Type B pancreatic cell (in vitro differentiated cells): ENCODE data around the gene CFAP119. TPM values are rescaled to one million over a fixed set of nuclear protein-coding genes. Genes with fewer than 3 reads are reported as not detected.

Source experiments
- DNase-seq: peaks from one replicate; pipeline ENCODE4 v3.0.0; 2021; ENCODE audit warnings: mixed read lengths; ENCODE audit not compliant: unreplicated experiment; ENCODE audit errors: extremely low spot score
- H3K27ac Mint-ChIP-seq: 2 replicates; pipeline ENCODE4 v1.8.0; 2021; ENCODE audit warnings: mild to moderate bottlenecking, mixed read lengths
- H3K27me3 Mint-ChIP-seq: 2 replicates; pipeline ENCODE4 v1.8.0; 2021; ENCODE audit warnings: mixed read lengths
- H3K36me3 Mint-ChIP-seq: 2 replicates; pipeline ENCODE4 v1.8.0; 2021; ENCODE audit warnings: mixed read lengths
- H3K4me1 Mint-ChIP-seq: one replicate; pipeline ENCODE4 v1.8.0; 2021; ENCODE audit warnings: mixed read lengths; ENCODE audit not compliant: unreplicated experiment
- H3K4me3 Mint-ChIP-seq: 2 replicates; pipeline ENCODE4 v1.8.0; 2021; ENCODE audit warnings: mild to moderate bottlenecking, mixed read lengths
- H3K9me3 Mint-ChIP-seq: 2 replicates; pipeline ENCODE4 v1.8.0; 2021; ENCODE audit warnings: mixed read lengths
- CTCF ChIP-seq: fragments of 200-600 bp; sonication (generic); conservative IDR thresholded peaks from 2 replicates; pipeline ENCODE4 v1.5.0; 2021; ENCODE audit warnings: antibody characterized with exemption, mild to moderate bottlenecking
- total RNA-seq: library from RNA; stranded (reverse); gene quantifications from 2 replicates; pipeline ENCODE4 v1.2.1, GENCODE V29; 2021; ENCODE audit warnings: low replicate concordance

Gene CFAP119
- total RNA-seq, 1 donor from 2014 or later, result 15.0 TPM

DNA sequence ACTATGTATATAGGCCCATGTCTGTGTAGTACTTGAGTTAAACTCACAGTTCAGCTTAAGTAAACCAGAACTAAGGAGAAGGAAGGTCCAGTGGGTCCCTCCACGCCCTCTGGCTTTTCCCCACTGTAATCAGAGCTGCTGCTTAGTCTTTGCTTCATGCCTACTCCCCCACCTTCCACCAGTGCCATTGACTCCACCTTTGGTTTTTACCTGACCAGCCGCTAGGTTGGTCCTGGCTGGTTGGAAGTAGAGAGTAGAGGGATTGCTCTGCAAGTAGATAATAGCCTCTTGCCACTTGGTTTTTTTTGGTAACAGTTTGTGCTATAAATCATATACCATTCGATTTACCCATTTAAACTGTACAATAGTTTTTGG is 36.5 kb downstream of the CFAP119 start:
- H3K4me1 Mint-ChIP-seq, result no peaks in the 10 kb centered on the region
- no peak for TF ChIP-seq CTCF
- no peak for DNase-seq
- no peaks in the 10 kb centered on the region for H3K27me3 Mint-ChIP-seq
- peaks cover 56% of the 10 kb centered on the region for H3K36me3 Mint-ChIP-seq
- H3K4me3 Mint-ChIP-seq, result no peak overlapping the region
- H3K9me3 Mint-ChIP-seq, result no peaks in the 10 kb centered on the region
- no peak overlapping the region for H3K27ac Mint-ChIP-seq

GRCh38 chr16:30724641-30725417 is 37.0 kb downstream of the CFAP119 start:
- Mint-ChIP-seq H3K9me3 (no peaks in the 10 kb centered on the region), H3K4me1 (no peaks in the 10 kb centered on the region), H3K27me3 (no peaks in the 10 kb centered on the region), H3K27ac (no peak overlapping the region), H3K36me3 (peaks cover 59% of the 10 kb centered on the region), H3K4me3 (no peak overlapping the region)
- TF ChIP-seq CTCF, result no peak
- DNase-seq, result no peak

- peaks cover 58% of the 10 kb centered on the region for H3K36me3 Mint-ChIP-seq
- H3K9me3 Mint-ChIP-seq, result no peaks in the 10 kb centered on the region
- H3K27me3 Mint-ChIP-seq, result no peaks in the 10 kb centered on the region
- H3K4me3 Mint-ChIP-seq, result no peak overlapping the region
- DNase-seq, result no peak
- no peaks in the 10 kb centered on the region for H3K4me1 Mint-ChIP-seq
- TF ChIP-seq CTCF, result no peak
- no peak overlapping the region for H3K27ac Mint-ChIP-seq
Observed at GRCh38 chr16:30723725-30724355, 38.0 kb downstream of the CFAP119 start.

DNA sequence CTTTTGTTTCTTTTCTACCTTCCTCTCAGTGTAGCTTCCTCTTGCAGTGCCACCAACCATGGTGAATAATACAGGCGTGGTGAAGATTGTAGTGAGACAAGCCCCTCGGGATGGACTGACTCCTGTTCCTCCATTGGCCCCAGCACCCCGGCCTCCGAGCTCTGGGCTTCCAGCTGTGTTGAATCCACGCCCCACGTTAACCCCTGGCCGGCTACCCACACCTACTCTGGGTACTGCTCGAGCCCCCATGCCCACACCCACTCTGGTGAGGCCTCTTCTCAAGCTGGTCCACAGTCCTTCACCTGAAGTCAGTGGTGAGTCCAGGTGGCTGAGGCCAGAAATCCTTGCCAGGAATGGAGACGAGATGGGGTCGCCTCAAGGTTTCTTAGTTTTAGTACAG is 38.9 kb downstream of the CFAP119 start:
- H3K9me3 Mint-ChIP-seq, result no peaks in the 10 kb centered on the region
- DNase-seq, result no peak
- no peak for TF ChIP-seq CTCF
- no peak overlapping the region for H3K4me3 Mint-ChIP-seq
- peaks cover 54% of the 10 kb centered on the region for H3K36me3 Mint-ChIP-seq
- H3K4me1 Mint-ChIP-seq, result no peaks in the 10 kb centered on the region
- H3K27ac Mint-ChIP-seq, result no peak overlapping the region
- no peaks in the 10 kb centered on the region for H3K27me3 Mint-ChIP-seq

DNA sequence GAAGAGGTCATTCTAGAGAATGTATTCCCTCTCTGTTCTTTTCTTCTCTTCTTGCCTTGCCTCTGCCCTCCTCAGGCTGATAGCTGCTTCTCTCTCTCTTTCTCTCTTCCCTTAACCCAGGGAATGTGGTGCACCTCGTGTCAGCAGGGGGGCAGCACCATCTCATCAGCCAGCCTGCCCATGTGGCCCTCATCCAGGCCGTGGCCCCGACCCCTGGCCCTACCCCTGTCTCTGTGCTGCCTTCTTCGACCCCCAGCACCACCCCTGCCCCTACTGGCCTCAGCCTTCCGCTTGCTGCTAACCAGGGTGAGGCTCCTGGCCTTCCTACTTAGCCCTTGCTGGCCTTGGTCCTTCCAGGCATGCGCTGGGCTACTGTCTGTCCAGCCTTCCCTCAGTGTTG is 39.4 kb downstream of the CFAP119 start:
- no peak for TF ChIP-seq CTCF
- DNase-seq, result no peak
- H3K36me3 Mint-ChIP-seq, result peaks cover 53% of the 10 kb centered on the region
- H3K27ac Mint-ChIP-seq, result no peak overlapping the region
- no peaks in the 10 kb centered on the region for H3K4me1 Mint-ChIP-seq
- no peaks in the 10 kb centered on the region for H3K9me3 Mint-ChIP-seq
- no peak overlapping the region for H3K4me3 Mint-ChIP-seq
- no peaks in the 10 kb centered on the region for H3K27me3 Mint-ChIP-seq
